Testis (tissue), 2 donors: ENCODE results near the gene WDR4.

Experiments
- CTCF ChIP-seq, 3 experiments: fragments of 450-650 bp in 2 of 3; fragments of 200-600 bp in 1 of 3; sonication (generic) in 1 of 3; IDR thresholded peaks; one replicate each; pipeline ENCODE4 v1.5.1; 2016 to 2019; ENCODE audit warnings: antibody characterized with exemption in 3 of 3, mild to moderate bottlenecking in 2 of 3, moderate library complexity in 1 of 3
- POLR2A ChIP-seq: fragments of 450-650 bp; IDR thresholded peaks from one replicate; pipeline ENCODE4 v1.6.1; 2017; ENCODE audit warnings: antibody characterized with exemption, mild to moderate bottlenecking, moderate library complexity

GRCh38 chr21:42833859-42834725, 45.2 kb downstream of the WDR4 start:
- TF ChIP-seq CTCF (IDR thresholded peaks at IDR 0.05) (no peak), POLR2A (no peak)
